Epithelial cell of proximal tubule (primary cell): ENCODE results near the gene CAPSL. TPM values are rescaled to one million over a fixed set of nuclear protein-coding genes. Genes with fewer than 3 reads are reported as not detected.

Experiments used
- DNase-seq: peaks from one replicate; pipeline ENCODE4 v3.0.0-alpha.2; 2011; ENCODE audit warnings: low read depth
- H3K4me3 ChIP-seq: 2 replicates; pipeline ENCODE4 v1.5.1; 2011; ENCODE audit warnings: low read depth, mild to moderate bottlenecking, low read length
- CTCF ChIP-seq: conservative IDR thresholded peaks from 2 replicates; pipeline ENCODE4 v1.5.1; 2012; ENCODE audit warnings: low read depth, mild to moderate bottlenecking, low read length
- total RNA-seq: library from RNA; depleted of rRNA; stranded (reverse); fragments of >200 nt; gene quantifications from 2 replicates; pipeline ENCODE4 v1.2.3, GENCODE V29; 2015

The CAPSL gene
- total RNA-seq, 1 donor from 2014 or later = not detected

GRCh38 chr5:35855187-35855586, 83.2 kb downstream of the CAPSL start:
- H3K4me3 ChIP-seq = no peak overlapping the region
- DNase-seq = no peak
- no peak for TF ChIP-seq CTCF

Other genes with a start within 250 kb of the CAPSL start
- 0.12 and 1.6 TPM in 2 replicates for gene IL7R, start 81.7 kb downstream of the CAPSL start, total RNA-seq
- 0.12 TPM in 1 of 2 replicates, not detected in the other for gene UGT3A1, start 52.8 kb upstream of the CAPSL start, total RNA-seq
- gene UGT3A2, start 128.3 kb upstream of the CAPSL start, total RNA-seq = not detected in 2 replicates
- gene LMBRD2, start 213.3 kb upstream of the CAPSL start, total RNA-seq = 2.7 and 4.1 TPM in 2 replicates
- gene SKP2, start 213.5 kb upstream of the CAPSL start, total RNA-seq = 25.2 and 44.3 TPM in 2 replicates